Measurements from ENCODE around the gene HECTD1. TPM values are rescaled to one million over a fixed set of nuclear protein-coding genes. Genes with fewer than 3 reads are reported as not detected.
A peak's percentile ranks its signal among the peaks of the same experiment; 100 is the strongest.

The HECTD1 gene
- polyA plus RNA-seq, 1 experiment, result 121 TPM

DNA sequence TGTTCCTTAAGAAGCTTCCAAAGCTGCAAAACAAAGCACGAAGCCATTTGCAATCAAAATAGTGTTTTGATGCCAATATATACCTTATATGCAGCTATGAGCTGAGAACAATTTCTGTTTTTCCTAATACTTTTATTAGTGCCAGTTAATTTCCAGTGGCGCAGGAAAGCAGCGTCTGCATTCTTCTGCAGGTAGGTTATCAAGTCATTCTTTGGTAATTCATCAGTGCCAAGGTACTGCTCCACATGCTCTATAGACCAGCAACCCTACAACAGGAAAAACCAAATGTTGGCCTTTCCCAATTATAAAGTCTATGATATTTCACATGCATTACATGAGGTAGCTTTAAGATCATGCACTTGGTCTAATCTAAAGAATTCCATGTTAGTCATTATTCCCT, 93.8 kb downstream of the HECTD1 start:
- DNase-seq (ENCODE audit: low read depth, low spot score), result no peak
- TF ChIP-seq, protein P1, sequence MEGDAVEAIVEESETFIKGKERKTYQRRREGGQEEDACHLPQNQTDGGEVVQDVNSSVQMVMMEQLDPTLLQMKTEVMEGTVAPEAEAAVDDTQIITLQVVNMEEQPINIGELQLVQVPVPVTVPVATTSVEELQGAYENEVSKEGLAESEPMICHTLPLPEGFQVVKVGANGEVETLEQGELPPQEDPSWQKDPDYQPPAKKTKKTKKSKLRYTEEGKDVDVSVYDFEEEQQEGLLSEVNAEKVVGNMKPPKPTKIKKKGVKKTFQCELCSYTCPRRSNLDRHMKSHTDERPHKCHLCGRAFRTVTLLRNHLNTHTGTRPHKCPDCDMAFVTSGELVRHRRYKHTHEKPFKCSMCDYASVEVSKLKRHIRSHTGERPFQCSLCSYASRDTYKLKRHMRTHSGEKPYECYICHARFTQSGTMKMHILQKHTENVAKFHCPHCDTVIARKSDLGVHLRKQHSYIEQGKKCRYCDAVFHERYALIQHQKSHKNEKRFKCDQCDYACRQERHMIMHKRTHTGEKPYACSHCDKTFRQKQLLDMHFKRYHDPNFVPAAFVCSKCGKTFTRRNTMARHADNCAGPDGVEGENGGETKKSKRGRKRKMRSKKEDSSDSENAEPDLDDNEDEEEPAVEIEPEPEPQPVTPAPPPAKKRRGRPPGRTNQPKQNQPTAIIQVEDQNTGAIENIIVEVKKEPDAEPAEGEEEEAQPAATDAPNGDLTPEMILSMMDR (IDR thresholded peaks at IDR 0.05; ENCODE audit: low read depth, low read length), result no peak
- CTCF ChIA-PET, result no interaction called here
- POLR2A ChIA-PET, result no interaction called here
- Histone ChIP-seq H3K4me3 (ENCODE audit: low read depth, low read length) (no peak overlapping the region), H3K27ac (ENCODE audit: low read depth, low read length) (no peak overlapping the region), H3K27me3 (ENCODE audit: control insufficient read depth, insufficient read depth, low read length) (no peaks in the 10 kb centered on the region), H3K9me3 (ENCODE audit: control insufficient read depth, insufficient read depth, low read length) (no peaks in the 10 kb centered on the region)

DNA sequence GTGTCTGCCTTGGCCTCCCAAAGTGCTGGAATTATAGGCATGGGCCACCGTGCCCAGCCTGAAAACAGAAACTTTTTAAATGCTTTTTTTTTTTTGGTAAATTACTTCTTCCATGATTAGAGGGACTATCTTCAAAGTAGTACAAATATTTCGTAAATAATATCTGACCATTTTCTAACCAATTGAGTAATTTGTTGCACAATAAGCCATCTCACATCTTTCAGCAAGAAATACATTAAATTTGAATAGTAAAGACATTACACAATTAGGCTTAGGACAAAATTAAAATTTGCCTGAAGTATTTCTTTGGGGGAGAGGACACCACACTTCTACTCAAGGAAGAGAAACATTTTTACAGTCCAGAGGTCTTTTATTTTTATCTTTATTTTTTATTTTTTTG, 96.7 kb downstream of the HECTD1 start:
- ChIA-PET CTCF (no interaction called here), POLR2A (no interaction called here)
- TF ChIP-seq, protein P1 (IDR thresholded peaks at IDR 0.05; ENCODE audit: low read depth, low read length), result no peak
- Histone ChIP-seq H3K9me3 (ENCODE audit: control insufficient read depth, insufficient read depth, low read length) (no peaks in the 10 kb centered on the region), H3K27ac (ENCODE audit: low read depth, low read length) (no peak overlapping the region), H3K27me3 (ENCODE audit: control insufficient read depth, insufficient read depth, low read length) (no peaks in the 10 kb centered on the region), H3K4me3 (ENCODE audit: low read depth, low read length) (no peak overlapping the region)
- no peak for DNase-seq (ENCODE audit: low read depth, low spot score)

DNA sequence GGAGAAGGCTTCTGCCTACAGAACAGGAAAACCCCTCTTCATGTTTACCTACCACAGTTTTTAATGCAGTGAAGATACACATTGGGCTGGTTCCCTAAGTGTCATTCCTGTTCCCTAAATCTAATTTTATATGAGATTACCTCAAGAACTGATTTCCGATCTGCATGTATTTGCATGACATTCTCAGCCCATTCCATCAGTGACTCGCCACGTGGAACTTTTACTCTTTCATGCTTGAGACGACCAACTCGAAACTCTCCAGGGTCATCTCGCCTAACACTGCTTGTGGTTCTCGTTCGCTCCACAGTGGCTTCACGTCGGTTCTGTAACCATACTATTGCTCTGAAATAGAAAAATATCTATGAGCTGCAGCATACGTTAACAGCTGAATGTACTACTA, 98.3 kb downstream of the HECTD1 start:
- no peak overlapping the region for H3K4me3 ChIP-seq (ENCODE audit: low read depth, low read length)
- ChIA-PET POLR2A (interaction anchor here (0.6 kb wide), 1 partner anchor 46 kb away, joined by 5 read pairs; no protein-coding TSS in a partner anchor), CTCF (interaction anchor here (0.6 kb wide), 1 partner anchor 125 kb away, joined by 3 read pairs; no protein-coding TSS in a partner anchor)
- H3K27me3 ChIP-seq (ENCODE audit: control insufficient read depth, insufficient read depth, low read length), result no peaks in the 10 kb centered on the region
- no peaks in the 10 kb centered on the region for H3K9me3 ChIP-seq (ENCODE audit: control insufficient read depth, insufficient read depth, low read length)
- no peak for DNase-seq (ENCODE audit: low read depth, low spot score)
- no peak overlapping the region for H3K27ac ChIP-seq (ENCODE audit: low read depth, low read length)
- TF ChIP-seq, protein P1 (IDR thresholded peaks at IDR 0.05; ENCODE audit: low read depth, low read length), result no peak

DNA sequence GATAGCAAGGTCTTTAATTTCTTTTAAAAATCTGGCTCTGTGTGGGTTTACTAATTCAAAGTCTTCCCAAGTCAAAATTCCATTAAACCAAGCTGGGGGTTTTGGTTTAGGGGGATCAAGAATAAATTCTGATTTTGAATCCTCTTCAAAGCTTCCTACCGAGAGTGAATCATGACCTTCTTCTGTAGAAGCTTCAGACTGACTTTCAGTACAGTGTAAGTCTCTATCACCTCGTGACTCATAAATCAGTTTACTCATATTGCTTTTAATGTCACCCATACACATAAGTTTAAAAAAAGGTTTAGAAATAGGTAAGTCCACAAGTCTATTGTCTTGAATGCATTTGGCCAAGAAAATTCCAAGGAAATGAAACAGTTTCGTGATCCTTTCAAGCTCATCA, 100.8 kb downstream of the HECTD1 start:
- Histone ChIP-seq H3K27me3 (ENCODE audit: control insufficient read depth, insufficient read depth, low read length) (no peaks in the 10 kb centered on the region), H3K4me3 (ENCODE audit: low read depth, low read length) (no peak overlapping the region), H3K9me3 (ENCODE audit: control insufficient read depth, insufficient read depth, low read length) (no peaks in the 10 kb centered on the region), H3K27ac (ENCODE audit: low read depth, low read length) (no peak overlapping the region)
- ChIA-PET CTCF (interaction anchor here (1.3 kb wide), 1 partner anchor 343 kb away, joined by 3 read pairs; no protein-coding TSS in a partner anchor), POLR2A (no interaction called here)
- no peak for DNase-seq (ENCODE audit: low read depth, low spot score)
- TF ChIP-seq, protein P1 (IDR thresholded peaks at IDR 0.05; ENCODE audit: low read depth, low read length), result no peak

DNA sequence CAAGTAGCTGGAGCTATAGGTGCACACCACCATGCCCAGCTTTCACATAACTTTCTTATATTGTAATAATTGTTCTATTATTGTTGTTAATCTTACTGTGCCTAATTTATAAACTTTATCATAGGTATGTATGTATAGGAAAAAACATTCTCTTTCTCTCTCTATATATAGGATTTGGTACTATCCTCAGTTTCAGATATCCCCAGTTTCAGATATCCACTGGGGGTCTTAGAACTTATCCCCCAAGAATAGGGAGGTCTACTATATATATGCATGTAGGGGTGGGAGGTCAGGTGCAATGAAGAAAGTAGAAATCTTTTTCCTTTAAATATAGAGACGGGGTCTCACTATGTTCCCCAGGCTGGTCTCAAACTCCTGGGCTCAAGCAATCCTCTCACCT, 110.5 kb downstream of the HECTD1 start:
- no peaks in the 10 kb centered on the region for H3K27me3 ChIP-seq (ENCODE audit: control insufficient read depth, insufficient read depth, low read length)
- no peak for DNase-seq (ENCODE audit: low read depth, low spot score)
- ChIA-PET POLR2A (interaction anchor here (0.6 to 1.0 kb wide), 2 partner anchors 109 to 248 kb away, joined by 3 to 4 read pairs; no protein-coding TSS in a partner anchor), CTCF (interaction anchor here (1.3 kb wide), 1 partner anchor 118 kb away, joined by 3 read pairs; no protein-coding TSS in a partner anchor)
- no peak overlapping the region for H3K4me3 ChIP-seq (ENCODE audit: low read depth, low read length)
- peak overlapping the region; percentile 65 for H3K27ac ChIP-seq (ENCODE audit: low read depth, low read length)
- no peaks in the 10 kb centered on the region for H3K9me3 ChIP-seq (ENCODE audit: control insufficient read depth, insufficient read depth, low read length)
- TF ChIP-seq, protein P1 (IDR thresholded peaks at IDR 0.05; ENCODE audit: low read depth, low read length), result no peak

Measured in AG04450 (cell line).